H9 (cell line): ENCODE measurements around the gene ETF1. TPM values are rescaled to one million over a fixed set of nuclear protein-coding genes. Genes with fewer than 3 reads are reported as not detected.

ENCODE experiments used
- DNase-seq: peaks from one replicate; pipeline ENCODE4 v3.0.0-alpha.2; 2017
- H2AFZ ChIP-seq: one replicate; pipeline ENCODE4 v1.6.1; 2013; ENCODE audit warnings: mild to moderate bottlenecking, low read length, control low read depth, moderate library complexity
- H2AK5ac ChIP-seq: 2 replicates; pipeline ENCODE4 v1.6.1; 2013; ENCODE audit warnings: low read length, control low read depth, mixed read lengths; ENCODE audit not compliant: insufficient read length
- H2BK120ac ChIP-seq: one replicate; pipeline ENCODE4 v1.6.1; 2013; ENCODE audit warnings: low read depth, mild to moderate bottlenecking, low read length, control low read depth, inconsistent platforms; ENCODE audit not compliant: poor library complexity, severe bottlenecking
- H2BK12ac ChIP-seq: 2 replicates; pipeline ENCODE4 v1.6.1; 2013; ENCODE audit warnings: low read length, control low read depth, mixed read lengths, low read depth; ENCODE audit not compliant: insufficient read length
- H2BK15ac ChIP-seq: 2 replicates; pipeline ENCODE4 v1.6.1; 2013; ENCODE audit warnings: low read depth, low read length, control low read depth
- H2BK20ac ChIP-seq: one replicate; pipeline ENCODE4 v1.6.1; 2013; ENCODE audit warnings: low read depth, mild to moderate bottlenecking, low read length, control low read depth, inconsistent platforms; ENCODE audit not compliant: poor library complexity, severe bottlenecking
- H2BK5ac ChIP-seq: 2 replicates; pipeline ENCODE4 v1.6.1; 2013; ENCODE audit warnings: low read length, control low read depth, mixed read lengths; ENCODE audit not compliant: insufficient read length
- H3K14ac ChIP-seq: 2 replicates; pipeline ENCODE4 v1.6.1; 2013; ENCODE audit warnings: low read length, control low read depth; ENCODE audit not compliant: insufficient read depth
- H3K18ac ChIP-seq: 2 replicates; pipeline ENCODE4 v1.6.1; 2013; ENCODE audit warnings: low read depth, mild to moderate bottlenecking, mixed read lengths, low read length, control low read depth; ENCODE audit not compliant: insufficient read length
- H3K23ac ChIP-seq: 2 replicates; pipeline ENCODE4 v1.6.1; 2013; ENCODE audit warnings: low read length, control low read depth, mixed read lengths, low read depth; ENCODE audit not compliant: insufficient read length
- H3K23me2 ChIP-seq: 2 replicates; pipeline ENCODE4 v1.6.1; 2013; ENCODE audit warnings: low read depth, mild to moderate bottlenecking, mixed read lengths, low read length, control low read depth; ENCODE audit not compliant: insufficient read length, poor library complexity, severe bottlenecking
- H3K27ac ChIP-seq: 2 replicates; pipeline ENCODE4 v1.5.1; 2013; ENCODE audit warnings: low read length, control low read depth, mixed read lengths, low read depth; ENCODE audit not compliant: insufficient read length
- H3K27me3 ChIP-seq: 2 replicates; pipeline ENCODE4 v1.6.1; 2013; ENCODE audit warnings: low read length, control low read depth, inconsistent platforms; ENCODE audit not compliant: insufficient read depth
- H3K4ac ChIP-seq: 2 replicates; pipeline ENCODE4 v1.6.1; 2013; ENCODE audit warnings: low read depth, mild to moderate bottlenecking, control low read depth, inconsistent platforms, low read length, moderate library complexity
- H3K4me1 ChIP-seq: 2 replicates; pipeline ENCODE4 v1.6.1; 2013; ENCODE audit warnings: low read length, control low read depth, inconsistent platforms; ENCODE audit not compliant: insufficient read depth
- H3K4me2 ChIP-seq: 2 replicates; pipeline ENCODE4 v1.6.1; 2013; ENCODE audit warnings: low read length, control low read depth, mixed read lengths; ENCODE audit not compliant: insufficient read length, insufficient read depth
- H3K56ac ChIP-seq: 2 replicates; pipeline ENCODE4 v1.6.1; 2013; ENCODE audit warnings: low read depth, mild to moderate bottlenecking, mixed read lengths, low read length, control low read depth; ENCODE audit not compliant: insufficient read length
- H3K79me1 ChIP-seq: 2 replicates; pipeline ENCODE4 v1.6.1; 2013; ENCODE audit warnings: low read depth, mild to moderate bottlenecking, moderate library complexity, low read length, control low read depth, inconsistent platforms; ENCODE audit not compliant: insufficient read depth, poor library complexity, severe bottlenecking
- H3K79me2 ChIP-seq: 2 replicates; pipeline ENCODE4 v1.6.1; 2013; ENCODE audit warnings: low read length, control low read depth, inconsistent platforms; ENCODE audit not compliant: insufficient read depth
- H3K9ac ChIP-seq: 2 replicates; pipeline ENCODE4 v1.6.1; 2013; ENCODE audit warnings: low read length, control low read depth, mixed read lengths; ENCODE audit not compliant: insufficient read length; ENCODE audit errors: extremely low read depth
- H3K9me3 ChIP-seq: one replicate; pipeline ENCODE4 v1.6.1; 2013; ENCODE audit warnings: low read depth, low read length, inconsistent platforms; ENCODE audit not compliant: control insufficient read depth
- H3T11ph ChIP-seq: one replicate; pipeline ENCODE4 v1.6.1; 2013; ENCODE audit warnings: mild to moderate bottlenecking, low read length, control low read depth, inconsistent platforms
- H4K20me1 ChIP-seq: one replicate; pipeline ENCODE4 v1.6.1; 2013; ENCODE audit not compliant: control insufficient read depth, insufficient read length, insufficient read depth
- H4K5ac ChIP-seq: 2 replicates; pipeline ENCODE4 v1.6.1; 2013; ENCODE audit warnings: low read depth, mild to moderate bottlenecking, mixed read lengths, low read length, control low read depth; ENCODE audit not compliant: insufficient read length
- H4K8ac ChIP-seq: replicated peaks from 2 replicates; pipeline ENCODE4 v1.6.1; 2013; ENCODE audit warnings: low read length, control low read depth, mixed read lengths, low read depth; ENCODE audit not compliant: insufficient read length
- H4K91ac ChIP-seq: 2 replicates; pipeline ENCODE4 v1.6.1; 2013; ENCODE audit warnings: low read depth, mild to moderate bottlenecking, moderate library complexity, mixed read lengths, low read length, control low read depth; ENCODE audit not compliant: insufficient read length
- H3K27ac Mint-ChIP-seq, 3 experiments: 2 replicates in 2 of 3; 3 replicates in 1 of 3; pipeline ENCODE4 v1.8.0; 2020 to 2021; ENCODE audit warnings: mixed read lengths in 3 of 3, mild to moderate bottlenecking in 1 of 3, moderate library complexity in 1 of 3
- H3K27me3 Mint-ChIP-seq: 2 replicates; pipeline ENCODE4 v1.8.0; 2021; ENCODE audit warnings: low read depth, mild to moderate bottlenecking, moderate library complexity, mixed read lengths
- H3K36me3 Mint-ChIP-seq, 3 experiments: 2 replicates in 2 of 3; 3 replicates in 1 of 3; pipeline ENCODE4 v1.8.0; 2020 to 2021; ENCODE audit warnings: low read depth in 3 of 3, mixed read lengths in 3 of 3; ENCODE audit not compliant: insufficient read depth in 1 of 3
- H3K4me1 Mint-ChIP-seq, 2 experiments: 2 replicates each; pipeline ENCODE4 v1.8.0; 2020; ENCODE audit warnings: mixed read lengths in 2 of 2
- H3K4me3 Mint-ChIP-seq, 2 experiments: 2 replicates in 1 of 2; 3 replicates in 1 of 2; pipeline ENCODE4 v1.8.0; 2020 to 2021; ENCODE audit warnings: mild to moderate bottlenecking in 2 of 2, mixed read lengths in 2 of 2, moderate library complexity in 1 of 2
- H3K9me3 Mint-ChIP-seq, 2 experiments: 2 replicates in 1 of 2; 3 replicates in 1 of 2; pipeline ENCODE4 v1.8.0; 2020; ENCODE audit warnings: mild to moderate bottlenecking in 2 of 2, mixed read lengths in 2 of 2, moderate library complexity in 1 of 2
- CTCF ChIP-seq: fragments of 200-600 bp; sonication (generic); conservative IDR thresholded peaks from 3 replicates; pipeline ENCODE4 v1.8.0; 2021; ENCODE audit warnings: antibody characterized with exemption, mild to moderate bottlenecking
- WGBS: extraction: QIAGEN DNeasy Blood & Tissue Kit; methylation state at CpG from one replicate; pipeline ENCODE4 v1.1.7; 2013; ENCODE audit warnings: missing lambda C conversion rate, low lambda C conversion rate, mixed read lengths; ENCODE audit not compliant: insufficient read length; ENCODE audit errors: extremely low coverage; 5-methylcytosine and 5-hydroxymethylcytosine counted together
- total RNA-seq: library from RNA; stranded (reverse); gene quantifications from 2 replicates; pipeline ENCODE4 v1.2.1, GENCODE V29; 2021

ETF1 gene
- total RNA-seq, 1 experiment from 2014 or later: 175 TPM

DNA sequence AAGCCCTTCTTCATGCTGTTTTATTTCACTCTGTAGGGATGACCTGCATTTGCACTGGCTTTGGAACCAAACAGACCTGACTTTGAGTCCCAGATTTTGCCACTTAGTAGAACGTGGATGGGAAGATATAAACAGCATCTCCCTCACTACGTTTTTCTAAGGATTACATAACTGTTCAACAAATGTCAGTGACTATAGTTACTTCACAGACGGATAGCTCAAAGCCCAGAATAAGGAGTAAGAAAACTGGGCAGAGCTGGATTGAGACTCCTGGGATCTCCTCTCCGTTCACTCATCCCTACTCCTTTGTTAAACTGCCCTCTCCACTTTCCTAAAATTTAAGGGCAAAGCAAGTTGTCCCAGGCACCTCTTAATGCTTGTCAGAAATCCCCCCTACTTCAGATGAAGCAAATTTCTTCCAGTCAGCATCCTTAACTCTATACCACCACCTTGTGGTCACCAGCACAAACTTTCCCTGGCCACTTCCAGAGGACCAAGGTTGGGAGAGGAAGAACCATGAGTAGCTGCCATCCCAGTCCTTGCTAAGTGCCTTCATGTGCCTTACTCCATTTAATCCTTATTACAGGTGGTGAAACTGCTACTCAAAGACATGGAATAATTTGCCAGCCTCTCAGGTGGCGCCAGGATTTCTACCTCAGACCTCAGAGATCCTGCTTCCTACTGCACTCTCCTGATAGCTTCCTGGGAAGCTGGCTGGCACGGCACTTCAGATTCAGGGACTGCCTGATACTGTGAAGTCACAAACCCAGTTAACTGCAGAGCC, 39.4 kb downstream of the ETF1 start:
- Mint-ChIP-seq H3K27ac (peak overlapping the region in 2 of 3 experiments; percentile 34 to 72; a peak in 3 of 7 replicates), H3K27me3 (no peaks in the 10 kb centered on the region), H3K36me3 (peaks cover 11 to 22% (median 16%) of the 10 kb centered on the region in 3 experiments; a peak in 6 of 7 replicates), H3K9me3 (no peaks in the 10 kb centered on the region), H3K4me3 (no peak overlapping the region), H3K4me1 (peaks cover 14 to 19% of the 10 kb centered on the region in 2 experiments)
- no peak overlapping the region for H3K27ac ChIP-seq
- no peak overlapping the region for H2BK20ac ChIP-seq
- no peak overlapping the region for H3K9ac ChIP-seq
- H3K4ac ChIP-seq: no peak overlapping the region
- H3K23me2 ChIP-seq: no peaks in the 10 kb centered on the region
- no peak overlapping the region for H2BK15ac ChIP-seq
- H3K18ac ChIP-seq: no peak overlapping the region
- H3K79me1 ChIP-seq: no peaks in the 10 kb centered on the region
- H3K9me3 ChIP-seq: no peaks in the 10 kb centered on the region
- H2BK120ac ChIP-seq: no peak overlapping the region
- H4K5ac ChIP-seq: no peak overlapping the region
- H3K23ac ChIP-seq: no peak overlapping the region
- H4K91ac ChIP-seq: no peak overlapping the region
- H3K27me3 ChIP-seq: no peaks in the 10 kb centered on the region
- WGBS: no CpG with 5 or more reads among the region's 6 CpGs
- H4K8ac ChIP-seq: no peak overlapping the region
- DNase-seq: peak; percentile 63
- no peaks in the 10 kb centered on the region for H4K20me1 ChIP-seq
- no peak overlapping the region for H2AFZ ChIP-seq
- no peak overlapping the region for H2BK12ac ChIP-seq
- no peaks in the 10 kb centered on the region for H3K4me1 ChIP-seq
- no peak overlapping the region for H3K14ac ChIP-seq
- H2BK5ac ChIP-seq: no peak overlapping the region
- H3K4me2 ChIP-seq: no peak overlapping the region
- no peak overlapping the region for H3T11ph ChIP-seq
- H3K79me2 ChIP-seq: no peaks in the 10 kb centered on the region
- no peak overlapping the region for H2AK5ac ChIP-seq
- TF ChIP-seq CTCF: peak; percentile 79
- H3K56ac ChIP-seq: no peak overlapping the region
